ENCODE measurements around the gene CYRIA. TPM values are rescaled to one million over a fixed set of nuclear protein-coding genes. Genes with fewer than 3 reads are reported as not detected.

CYRIA gene
- total RNA-seq, 1 donor from 2014 or later, result 11.1 TPM

- Mint-ChIP-seq H3K27ac (ENCODE audit: unreplicated experiment) (no peak overlapping the region), H3K4me3 (no peak overlapping the region), H3K36me3 (ENCODE audit: low read depth) (no peaks in the 10 kb centered on the region), H3K27me3 (ENCODE audit: low read depth) (no peaks in the 10 kb centered on the region), H3K9me3 (peaks cover 7% of the 10 kb centered on the region), H3K4me1 (peaks cover 16% of the 10 kb centered on the region)
- DNase-seq (ENCODE audit: low read depth, low spot score), result no peak
- TF ChIP-seq CTCF (conservative IDR thresholded peaks at IDR 0.05), result no peak
Observed at GRCh38 chr2:16700551-16701259, 35.1 kb upstream of the CYRIA start.

GRCh38 chr2:16693854-16694253 lies 28.2 kb upstream of the CYRIA start:
- no peak overlapping the region for H3K4me3 Mint-ChIP-seq
- no peaks in the 10 kb centered on the region for H3K36me3 Mint-ChIP-seq (ENCODE audit: low read depth)
- no peak for TF ChIP-seq CTCF (conservative IDR thresholded peaks at IDR 0.05)
- no peaks in the 10 kb centered on the region for H3K4me1 Mint-ChIP-seq
- no peaks in the 10 kb centered on the region for H3K27me3 Mint-ChIP-seq (ENCODE audit: low read depth)
- no peak for DNase-seq (ENCODE audit: low read depth, low spot score)
- peaks cover 6% of the 10 kb centered on the region for H3K9me3 Mint-ChIP-seq
- no peak overlapping the region for H3K27ac Mint-ChIP-seq (ENCODE audit: unreplicated experiment)

GRCh38 chr2:16691261-16691660 lies 25.6 kb upstream of the CYRIA start:
- Mint-ChIP-seq H3K36me3 (ENCODE audit: low read depth) (no peaks in the 10 kb centered on the region), H3K27ac (ENCODE audit: unreplicated experiment) (no peak overlapping the region), H3K9me3 (no peaks in the 10 kb centered on the region), H3K4me3 (no peak overlapping the region), H3K4me1 (no peaks in the 10 kb centered on the region), H3K27me3 (ENCODE audit: low read depth) (no peaks in the 10 kb centered on the region)
- no peak for DNase-seq (ENCODE audit: low read depth, low spot score)
- no peak for TF ChIP-seq CTCF (conservative IDR thresholded peaks at IDR 0.05)

- H3K27ac Mint-ChIP-seq (ENCODE audit: unreplicated experiment), result no peak overlapping the region
- H3K4me3 Mint-ChIP-seq, result no peak overlapping the region
- H3K36me3 Mint-ChIP-seq (ENCODE audit: low read depth), result no peaks in the 10 kb centered on the region
- no peaks in the 10 kb centered on the region for H3K27me3 Mint-ChIP-seq (ENCODE audit: low read depth)
- H3K4me1 Mint-ChIP-seq, result no peaks in the 10 kb centered on the region
- DNase-seq (ENCODE audit: low read depth, low spot score), result no peak
- TF ChIP-seq CTCF (conservative IDR thresholded peaks at IDR 0.05), result no peak
- H3K9me3 Mint-ChIP-seq, result no peaks in the 10 kb centered on the region
Observed at GRCh38 chr2:16687955-16688354, 22.3 kb upstream of the CYRIA start.

- no peak overlapping the region for H3K27ac Mint-ChIP-seq (ENCODE audit: unreplicated experiment)
- no peaks in the 10 kb centered on the region for H3K9me3 Mint-ChIP-seq
- H3K36me3 Mint-ChIP-seq (ENCODE audit: low read depth), result no peaks in the 10 kb centered on the region
- H3K4me1 Mint-ChIP-seq, result no peaks in the 10 kb centered on the region
- TF ChIP-seq CTCF (conservative IDR thresholded peaks at IDR 0.05), result no peak
- no peak for DNase-seq (ENCODE audit: low read depth, low spot score)
- H3K27me3 Mint-ChIP-seq (ENCODE audit: low read depth), result no peaks in the 10 kb centered on the region
- no peak overlapping the region for H3K4me3 Mint-ChIP-seq
Observed at GRCh38 chr2:16687222-16687621, 21.6 kb upstream of the CYRIA start.

All from neural crest cell (in vitro differentiated cells).